H1 (cell line): ENCODE results near the gene IQCF5. TPM values are rescaled to one million over a fixed set of nuclear protein-coding genes. Genes with fewer than 3 reads are reported as not detected.

Source experiments
- CTCF ChIA-PET: fragments of 300-600 bp; sonication (Branson Sonifier 250); formaldehyde crosslinking; loops from one replicate; lab custom pipeline; 2021; ENCODE audit not compliant: partially characterized antibody; lab: Charles Lee
- POLR2A ChIA-PET: fragments of 300-600 bp; sonication (Branson Sonifier 250); formaldehyde crosslinking; loops from one replicate; lab custom pipeline; 2021; ENCODE audit warnings: inconsistent platforms; ENCODE audit not compliant: partially characterized antibody; lab: Charles Lee
- DNase-seq, 2 experiments: peaks; one replicate each; pipeline versions ENCODE4 v3.0.0 to v3.0.0-alpha.2; 2010 to 2022; ENCODE audit warnings: low spot score in 2 of 2, low read depth in 1 of 2, mixed read lengths in 1 of 2
- FAIRE-seq: peaks from 2 replicates; lab custom pipeline; 2011; peaks lifted over from hg19 to GRCh38; lab: Jason Lieb, UNC
- H2AFZ ChIP-seq: 2 replicates; pipeline ENCODE4 v1.8.1; 2012; ENCODE audit warnings: low read length, inconsistent platforms
- H2AK5ac ChIP-seq: 2 replicates; pipeline ENCODE4 v1.6.1; 2013; ENCODE audit warnings: low read depth, low read length
- H2BK120ac ChIP-seq: replicated peaks from 2 replicates; pipeline ENCODE3; 2013; ENCODE audit warnings: low read depth, low read length, inconsistent platforms
- H2BK12ac ChIP-seq: 2 replicates; pipeline ENCODE4 v1.6.1; 2013; ENCODE audit warnings: low read depth, low read length
- H2BK15ac ChIP-seq: 2 replicates; pipeline ENCODE4 v1.6.1; 2013; ENCODE audit warnings: low read length
- H2BK20ac ChIP-seq: 2 replicates; pipeline ENCODE4 v1.6.1; 2013; ENCODE audit warnings: low read length
- H2BK5ac ChIP-seq: 2 replicates; pipeline ENCODE4 v1.6.1; 2013; ENCODE audit warnings: low read depth, low read length
- H3K14ac ChIP-seq: 2 replicates; pipeline ENCODE4 v1.6.1; 2013; ENCODE audit warnings: inconsistent platforms; ENCODE audit not compliant: insufficient read length
- H3K18ac ChIP-seq: 2 replicates; pipeline ENCODE4 v1.6.1; 2013; ENCODE audit warnings: low read length; ENCODE audit errors: extremely low read depth
- H3K23ac ChIP-seq: 2 replicates; pipeline ENCODE4 v1.6.1; 2013; ENCODE audit warnings: inconsistent platforms; ENCODE audit not compliant: insufficient read length
- H3K23me2 ChIP-seq: 2 replicates; pipeline ENCODE4 v1.6.1; 2013; ENCODE audit warnings: low read depth, low read length
- H3K27ac ChIP-seq: 2 replicates; pipeline ENCODE4 v1.6.1; 2011; ENCODE audit warnings: low read depth, low read length, inconsistent platforms
- H3K27me3 ChIP-seq, 4 experiments: replicated peaks in 1 of 4; 1 replicate in 1 of 4; 2 replicates in 3 of 4; pipeline versions ENCODE4 v1.6.1 to v1.8.1; 2011 to 2013; ENCODE audit warnings: low read length in 3 of 4, mild to moderate bottlenecking in 3 of 4, inconsistent platforms in 2 of 4, mixed read lengths in 2 of 4, moderate library complexity in 1 of 4; ENCODE audit not compliant: control insufficient read depth in 3 of 4, insufficient read depth in 3 of 4; ENCODE audit errors: extremely low read depth in 1 of 4
- H3K36me3 ChIP-seq, 4 experiments: 2 replicates each; pipeline versions ENCODE4 v1.6.1 to v1.8.1; 2011 to 2013; ENCODE audit warnings: mild to moderate bottlenecking in 4 of 4, low read length in 3 of 4, moderate library complexity in 2 of 4, control low read depth in 1 of 4, inconsistent platforms in 1 of 4; ENCODE audit not compliant: insufficient read depth in 4 of 4, control insufficient read depth in 2 of 4
- H3K4ac ChIP-seq: replicated peaks from 2 replicates; pipeline ENCODE3; 2013; ENCODE audit warnings: low read length, low read depth, mixed read lengths, inconsistent platforms; ENCODE audit not compliant: insufficient read length
- H3K4me1 ChIP-seq, 4 experiments: replicated peaks in 1 of 4; 1 replicate in 1 of 4; 2 replicates in 3 of 4; pipeline versions ENCODE4 v1.6.1 to v1.8.1; 2011 to 2013; ENCODE audit warnings: low read length in 3 of 4, inconsistent platforms in 2 of 4, mixed read lengths in 1 of 4; ENCODE audit not compliant: insufficient read depth in 4 of 4, control insufficient read depth in 3 of 4
- H3K4me2 ChIP-seq, 2 experiments: 2 replicates each; pipeline versions ENCODE4 v1.6.1 to v1.8.1; 2011 to 2013; ENCODE audit warnings: low read depth in 2 of 2, low read length in 2 of 2, control low read depth in 1 of 2, inconsistent platforms in 1 of 2, mild to moderate bottlenecking in 1 of 2; ENCODE audit not compliant: insufficient read depth in 1 of 2
- H3K4me3 ChIP-seq, 4 experiments: fragments of 200-600, 300-600 bp in 1 of 4; sonication (generic), shearing (Covaris generic), sonication (Bioruptor Twin) in 1 of 4; 2 replicates each; pipeline versions ENCODE4 v1.5.1 to v1.8.1; 2011 to 2016; ENCODE audit warnings: low read length in 4 of 4, low read depth in 3 of 4, control low read depth in 2 of 4, inconsistent platforms in 2 of 4, mild to moderate bottlenecking in 2 of 4, mixed read lengths in 1 of 4, moderate library complexity in 1 of 4; ENCODE audit not compliant: insufficient read depth in 2 of 4; ENCODE audit errors: extremely low read depth in 1 of 4
- H3K56ac ChIP-seq: replicated peaks from 2 replicates; pipeline ENCODE3; 2013; ENCODE audit warnings: low read depth, mild to moderate bottlenecking, mixed read lengths, low read length, inconsistent platforms; ENCODE audit not compliant: insufficient read length
- H3K79me1 ChIP-seq: 2 replicates; pipeline ENCODE4 v1.6.1; 2013; ENCODE audit warnings: low read depth, low read length, control low read depth
- H3K79me2 ChIP-seq, 2 experiments: 2 replicates each; pipeline versions ENCODE4 v1.6.1 to v1.8.1; 2012 to 2013; ENCODE audit warnings: low read length in 2 of 2, mild to moderate bottlenecking in 2 of 2, inconsistent platforms in 1 of 2; ENCODE audit not compliant: insufficient read depth in 2 of 2, control insufficient read depth in 1 of 2
- H3K9ac ChIP-seq, 4 experiments: replicated peaks in 1 of 4; 1 replicate in 1 of 4; 2 replicates in 3 of 4; pipeline versions ENCODE4 v1.6.1 to v1.8.1; 2011 to 2013; ENCODE audit warnings: low read depth in 3 of 4, low read length in 3 of 4, control low read depth in 2 of 4, mild to moderate bottlenecking in 2 of 4, moderate library complexity in 2 of 4, inconsistent platforms in 1 of 4; ENCODE audit errors: extremely low read depth in 1 of 4
- H3K9me3 ChIP-seq, 2 experiments: 2 replicates each; pipeline versions ENCODE4 v1.6.1 to v1.8.1; 2012 to 2013; ENCODE audit warnings: mild to moderate bottlenecking in 2 of 2, moderate library complexity in 2 of 2, control low read depth in 1 of 2, inconsistent platforms in 1 of 2, low read depth in 1 of 2, low read length in 1 of 2, mixed read lengths in 1 of 2; ENCODE audit not compliant: insufficient read depth in 2 of 2
- H4K20me1 ChIP-seq, 2 experiments: replicated peaks in 1 of 2; 2 replicates each; pipeline versions ENCODE3 to v1.8.1; 2011 to 2013; ENCODE audit warnings: inconsistent platforms in 2 of 2, low read length in 2 of 2, mild to moderate bottlenecking in 1 of 2; ENCODE audit not compliant: insufficient read depth in 2 of 2, control insufficient read depth in 1 of 2
- H4K5ac ChIP-seq: 2 replicates; pipeline ENCODE4 v1.6.1; 2013; ENCODE audit warnings: low read length, low read depth, mixed read lengths, inconsistent platforms; ENCODE audit not compliant: insufficient read length
- H4K8ac ChIP-seq: 2 replicates; pipeline ENCODE4 v1.8.0; 2013; ENCODE audit warnings: mild to moderate bottlenecking, moderate library complexity, low read length, inconsistent platforms; ENCODE audit not compliant: insufficient read depth; ENCODE audit errors: extremely low read depth
- H4K91ac ChIP-seq: replicated peaks from 2 replicates; pipeline ENCODE3; 2013; ENCODE audit warnings: low read length, mixed read lengths, inconsistent platforms; ENCODE audit not compliant: insufficient read length
- CREB1 ChIP-seq: IDR thresholded peaks from 2 replicates; pipeline ENCODE4 v1.6.1; 2012; ENCODE audit warnings: inconsistent platforms
- EGR1 ChIP-seq: IDR thresholded peaks from 2 replicates; pipeline ENCODE4 v1.6.1; 2011; ENCODE audit warnings: low read depth, low read length, borderline replicate concordance
- EZH2 ChIP-seq: fragments of 200-600 bp; sonication (generic); IDR thresholded peaks from 2 replicates; pipeline ENCODE4 v1.7.1; 2012; ENCODE audit warnings: low read depth, mild to moderate bottlenecking, moderate library complexity, low read length, inconsistent platforms; ENCODE audit not compliant: severe bottlenecking
- FOSL1 ChIP-seq: IDR thresholded peaks from 2 replicates; pipeline ENCODE4 v1.6.1; 2011; ENCODE audit warnings: mild to moderate bottlenecking, low read depth, low read length, moderate library complexity; ENCODE audit not compliant: insufficient read depth
- HDAC2 ChIP-seq, 2 experiments: fragments of 300-600 bp in 1 of 2; sonication (generic) in 1 of 2; IDR thresholded peaks; 2 replicates each; pipeline ENCODE4 v1.6.1; 2011 to 2012; ENCODE audit warnings: low read depth in 2 of 2, low read length in 2 of 2, mild to moderate bottlenecking in 2 of 2, moderate library complexity in 2 of 2, borderline replicate concordance in 1 of 2, inconsistent platforms in 1 of 2
- HDAC6 ChIP-seq: IDR thresholded peaks from one replicate; pipeline ENCODE4 v1.7.1; 2012; ENCODE audit warnings: low read depth, mild to moderate bottlenecking, inconsistent platforms, low read length, moderate library complexity
- POLR2A ChIP-seq, 2 experiments: IDR thresholded peaks; 1 replicate in 1 of 2; 2 replicates in 1 of 2; pipeline ENCODE4 v1.6.1; 2011; ENCODE audit warnings: low read depth in 2 of 2, low read length in 2 of 2, mild to moderate bottlenecking in 2 of 2; ENCODE audit errors: control extremely low read depth in 1 of 2
- RAD21 ChIP-seq, 2 experiments: IDR thresholded peaks in 1 of 2; conservative IDR thresholded peaks in 1 of 2; 2 replicates each; pipeline ENCODE4 v1.6.1; 2011; ENCODE audit warnings: low read depth in 2 of 2, low read length in 2 of 2, improper control_type of control experiment in 1 of 2, inconsistent platforms in 1 of 2, mild to moderate bottlenecking in 1 of 2, moderate library complexity in 1 of 2
- SP1 ChIP-seq: IDR thresholded peaks from 2 replicates; pipeline ENCODE4 v1.6.1; 2011; ENCODE audit warnings: low read depth, low read length
- SUZ12 ChIP-seq: fragments of 200-600 bp; sonication (generic); IDR thresholded peaks from 2 replicates; pipeline ENCODE4 v1.6.1; 2012; ENCODE audit warnings: mild to moderate bottlenecking, inconsistent platforms, low read length, moderate library complexity, mixed read lengths
- TEAD4 ChIP-seq: IDR thresholded peaks from 2 replicates; pipeline ENCODE4 v1.6.1; 2012; ENCODE audit warnings: low read depth, low read length, inconsistent platforms, mixed read lengths
- YY1 ChIP-seq: IDR thresholded peaks from 2 replicates; pipeline ENCODE4 v1.6.1; 2011; ENCODE audit warnings: low read depth, mild to moderate bottlenecking, low read length
- WGBS, 2 experiments: shearing (Covaris generic) in 1 of 2; methylation state at CpG; one replicate each; pipeline versions ENCODE4 v1.1.6 to v1.1.7; 2013 to 2015; ENCODE audit warnings: low lambda C conversion rate in 2 of 2, mixed read lengths in 2 of 2, inconsistent platforms in 1 of 2, low coverage in 1 of 2, missing lambda C conversion rate in 1 of 2; ENCODE audit not compliant: insufficient replicate concordance in 2 of 2, insufficient coverage in 1 of 2, insufficient read length in 1 of 2; ENCODE audit errors: extremely low coverage in 1 of 2, missing lambda C conversion rate in 1 of 2; 5-methylcytosine and 5-hydroxymethylcytosine counted together
- polyA plus RNA-seq, 7 experiments: library from polyadenylated mRNA; depleted of rRNA in 3 of 7; stranded (reverse) in 5 of 7; unstranded in 2 of 7; fragments of >200 nt in 5 of 7; fragments of 200-250 nt in 2 of 7; gene quantifications; 1 replicate in 5 of 7; 2 replicates in 1 of 7; 4 replicates in 1 of 7; pipeline versions ENCODE4 v1.2.1 to v1.2.3, GENCODE V29; 2011 to 2013; ENCODE audit warnings: missing spikeins in 2 of 7, mixed read lengths in 2 of 7
- total RNA-seq: library from RNA; stranded (reverse); fragmentation: NEBNext Ultra II Directional; extraction: Animal tissue kit (Norgen Biotek cat#: 25700); gene quantifications from 2 replicates; pipeline ENCODE4 v1.2.1, GENCODE V29; 2021

Gene IQCF5
- total and polyA plus RNA-seq, 2 of the 8 experiments (the other 6 are each of a cell fraction or from before 2014, with no cell fraction given): not detected

- Histone ChIP-seq H2AK5ac (no peak overlapping the region), H3K27ac (no peak overlapping the region), H3K14ac (no peak overlapping the region), H3K9ac (no peak overlapping the region), H4K20me1 (no peaks in the 10 kb centered on the region), H4K91ac (no peak overlapping the region), H3K79me2 (no peaks in the 10 kb centered on the region), H3K56ac (no peak overlapping the region), H3K23me2 (no peaks in the 10 kb centered on the region), H3K4me1 (no peaks in the 10 kb centered on the region), H2AFZ (no peak overlapping the region), H3K27me3 (no peaks in the 10 kb centered on the region), H3K4ac (no peak overlapping the region), H3K23ac (no peak overlapping the region), H2BK20ac (no peak overlapping the region), H4K5ac (no peak overlapping the region), H2BK5ac (no peak overlapping the region), H2BK120ac (no peak overlapping the region), H2BK12ac (no peak overlapping the region), H3K4me3 (no peak overlapping the region), H3K18ac (no peak overlapping the region), H3K36me3 (no peaks in the 10 kb centered on the region), H4K8ac (no peak overlapping the region), H3K9me3 (no peaks in the 10 kb centered on the region), H2BK15ac (no peak overlapping the region), H3K4me2 (no peak overlapping the region), H3K79me1 (no peaks in the 10 kb centered on the region)
- ChIA-PET CTCF (interaction anchor here (1.2 kb wide), 1 partner anchor 32 kb away, joined by 3 read pairs; no protein-coding TSS in a partner anchor), POLR2A (no interaction called here)
- TF ChIP-seq POLR2A (IDR thresholded peaks at IDR 0.05; ENCODE audit: control extremely low read depth in 1 of 2, low read depth in 2 of 2, low read length in 2 of 2) (no peak), YY1 (no peak), FOSL1 (no peak), EZH2 (no peak), HDAC2 (IDR thresholded peaks at IDR 0.05; ENCODE audit: borderline replicate concordance in 1 of 2, low read depth in 2 of 2, low read length in 2 of 2) (no peak), SUZ12 (no peak), EGR1 (no peak), HDAC6 (no peak), TEAD4 (no peak), RAD21 (IDR thresholded peaks at IDR 0.05 in 1 of 2, conservative IDR thresholded peaks at IDR 0.05 in 1 of 2; ENCODE audit: low read depth in 2 of 2, low read length in 2 of 2) (no peak), SP1 (no peak), CREB1 (no peak)
- WGBS, 2 experiments: 86% methylated on average over 10 of the region's 10 CpGs; no CpG with 5 or more reads in 1 of the 2 experiments
- DNase-seq (no peak), FAIRE-seq (no peak)
These were observed 1.5 kb downstream of the IQCF5 start for GRCh38 chr3:51873876-51874275.
